HG03457 (cell line): ENCODE results near the gene ALOX12.
A peak's percentile ranks its signal among the peaks of the same experiment; 100 is the strongest.

Experiments used
- ATAC-seq: cut with Tn5 transposase; IDR thresholded peaks from one replicate; pipeline ENCODE4 v1.9.1; 2021; ENCODE audit warnings: moderate number of reproducible peaks; ENCODE audit not compliant: unreplicated experiment

Gene ALOX12

DNA sequence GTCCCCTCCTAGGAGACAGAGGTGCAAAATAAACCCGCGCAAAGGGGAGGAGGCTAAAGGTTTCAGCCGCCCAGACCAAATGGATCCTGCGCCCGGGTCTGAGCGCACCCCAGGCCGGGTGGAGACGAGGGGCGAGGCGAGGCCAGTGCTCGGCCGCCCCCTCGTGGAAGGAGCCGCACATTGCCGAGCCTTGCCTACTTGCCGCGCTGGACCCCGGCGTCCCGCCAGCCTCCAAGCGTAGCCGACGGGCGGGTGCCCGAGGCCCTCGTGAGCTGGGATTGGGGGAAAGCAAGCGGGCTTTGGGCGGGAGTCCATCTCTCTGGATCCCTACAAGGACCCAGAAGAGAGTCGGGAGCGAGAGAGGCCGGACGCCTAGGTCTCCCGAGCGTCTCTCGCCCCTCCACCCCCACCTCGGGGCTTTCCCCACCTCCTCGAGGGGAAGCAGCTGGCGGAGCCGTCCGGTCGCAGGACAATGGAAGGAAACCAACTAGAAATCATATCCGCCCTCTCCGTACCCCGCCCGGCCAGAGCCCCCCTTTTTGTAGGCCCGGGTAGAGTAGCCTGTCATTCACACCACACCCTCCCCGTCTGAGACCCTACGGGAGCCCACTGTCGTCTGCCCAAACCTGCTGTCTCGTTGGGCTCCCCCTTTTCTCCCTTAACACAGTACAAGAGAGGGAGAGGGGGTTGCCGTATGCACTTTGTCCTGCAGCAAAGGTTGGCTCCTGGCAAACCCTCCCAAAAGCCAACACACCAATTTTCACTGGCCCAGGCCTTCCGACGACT, 26.3 kb downstream of the ALOX12 start:
- peak; percentile 48 for ATAC-seq

DNA sequence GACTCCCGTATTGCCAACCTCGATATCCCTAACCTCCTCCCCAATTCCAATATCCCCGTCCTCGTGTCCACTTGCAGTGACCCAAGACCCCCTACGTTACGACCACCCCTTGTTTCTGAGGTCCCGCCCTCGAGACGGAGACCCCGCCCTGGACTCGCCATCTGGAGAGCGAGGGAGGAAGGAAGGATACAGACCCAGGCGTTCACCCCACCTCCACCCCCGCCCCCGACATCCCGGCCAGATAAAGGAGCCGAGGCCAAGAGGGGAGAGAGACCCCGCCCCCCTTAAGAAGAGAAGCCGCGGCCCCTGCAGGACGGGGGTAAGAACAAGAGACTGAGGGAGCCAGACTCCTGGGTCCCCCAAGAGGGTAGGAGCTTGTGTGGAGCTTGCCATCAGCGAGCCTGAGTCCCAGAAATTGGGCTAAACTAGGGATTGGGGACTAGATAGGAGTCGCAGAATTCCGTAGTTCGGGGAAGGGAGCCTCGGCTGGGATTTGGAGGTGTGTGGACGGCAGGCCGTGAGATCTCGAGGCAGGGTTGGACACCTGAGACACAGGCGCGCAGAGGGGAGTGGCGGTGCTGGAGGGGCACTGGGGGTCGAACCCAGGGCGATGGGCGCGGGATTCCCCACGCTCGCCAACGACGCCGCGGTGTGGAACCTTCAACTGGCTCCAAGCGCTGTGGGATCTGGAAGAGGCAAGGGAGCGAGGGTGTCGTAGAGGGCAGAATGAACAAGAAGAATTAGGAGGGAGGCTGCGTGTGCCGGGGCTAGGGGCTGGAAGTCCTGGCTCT, 27.1 kb downstream of the ALOX12 start, which contains the start of gene BCL6B:
Gene BCL6B, plus strand, starts transcription at position 270 of the 791 bp plus-strand sequence. CDS start 622 bp downstream, outside the sequence.
- no peak for ATAC-seq

DNA sequence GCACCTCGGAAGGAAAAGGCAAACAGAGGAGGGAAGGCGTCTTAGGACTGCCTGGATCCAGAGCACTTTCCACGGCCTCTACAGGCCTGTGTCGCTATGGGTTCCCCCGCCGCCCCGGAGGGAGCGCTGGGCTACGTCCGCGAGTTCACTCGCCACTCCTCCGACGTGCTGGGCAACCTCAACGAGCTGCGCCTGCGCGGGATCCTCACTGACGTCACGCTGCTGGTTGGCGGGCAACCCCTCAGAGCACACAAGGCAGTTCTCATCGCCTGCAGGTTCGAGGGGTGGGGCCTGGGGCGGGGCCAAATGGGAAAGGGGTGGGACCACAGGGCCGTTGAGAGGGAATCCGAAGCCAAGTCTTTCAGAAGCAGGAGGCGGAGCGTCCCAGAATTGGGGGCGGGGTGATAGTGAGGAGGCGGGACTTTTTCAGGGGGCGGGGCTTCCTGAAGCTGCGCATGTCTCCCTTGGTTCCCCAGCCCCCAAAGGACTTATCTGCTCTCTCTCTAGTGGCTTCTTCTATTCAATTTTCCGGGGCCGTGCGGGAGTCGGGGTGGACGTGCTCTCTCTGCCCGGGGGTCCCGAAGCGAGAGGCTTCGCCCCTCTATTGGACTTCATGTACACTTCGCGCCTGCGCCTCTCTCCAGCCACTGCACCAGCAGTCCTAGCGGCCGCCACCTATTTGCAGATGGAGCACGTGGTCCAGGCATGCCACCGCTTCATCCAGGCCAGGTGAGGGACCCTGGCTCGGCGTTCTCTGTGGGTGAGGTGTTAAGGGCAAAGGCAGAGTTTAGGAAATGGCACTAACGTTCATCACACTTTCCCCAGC, 27.9 kb downstream of the ALOX12 start:
- ATAC-seq: no peak

DNA sequence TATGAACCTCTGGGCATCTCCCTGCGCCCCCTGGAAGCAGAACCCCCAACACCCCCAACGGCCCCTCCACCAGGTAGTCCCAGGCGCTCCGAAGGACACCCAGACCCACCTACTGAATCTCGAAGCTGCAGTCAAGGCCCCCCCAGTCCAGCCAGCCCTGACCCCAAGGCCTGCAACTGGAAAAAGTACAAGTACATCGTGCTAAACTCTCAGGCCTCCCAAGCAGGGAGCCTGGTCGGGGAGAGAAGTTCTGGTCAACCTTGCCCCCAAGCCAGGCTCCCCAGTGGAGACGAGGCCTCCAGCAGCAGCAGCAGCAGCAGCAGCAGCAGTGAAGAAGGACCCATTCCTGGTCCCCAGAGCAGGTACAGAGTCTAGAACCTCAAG, 28.5 kb downstream of the ALOX12 start:
- no peak for ATAC-seq

DNA sequence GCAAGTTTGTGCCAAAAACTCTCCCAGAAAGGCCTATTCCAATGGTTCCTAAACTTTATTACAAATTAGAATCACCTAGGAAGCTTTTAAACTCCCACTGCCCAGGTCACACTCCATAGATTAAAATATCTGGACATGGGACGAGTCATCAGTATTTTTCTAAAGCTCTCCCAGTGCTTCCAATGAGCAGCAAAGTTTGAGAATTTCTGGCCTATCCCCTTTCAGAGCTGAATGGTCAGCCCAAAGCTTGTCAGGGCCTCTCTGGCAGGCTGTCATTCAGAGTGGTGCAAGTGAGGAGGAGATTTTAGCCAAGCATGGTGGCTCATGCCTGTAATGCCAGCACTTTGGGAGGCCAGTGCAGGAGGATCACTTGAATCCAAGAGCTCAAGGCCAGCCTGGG, 29.4 kb downstream of the ALOX12 start:
- no peak for ATAC-seq

DNA sequence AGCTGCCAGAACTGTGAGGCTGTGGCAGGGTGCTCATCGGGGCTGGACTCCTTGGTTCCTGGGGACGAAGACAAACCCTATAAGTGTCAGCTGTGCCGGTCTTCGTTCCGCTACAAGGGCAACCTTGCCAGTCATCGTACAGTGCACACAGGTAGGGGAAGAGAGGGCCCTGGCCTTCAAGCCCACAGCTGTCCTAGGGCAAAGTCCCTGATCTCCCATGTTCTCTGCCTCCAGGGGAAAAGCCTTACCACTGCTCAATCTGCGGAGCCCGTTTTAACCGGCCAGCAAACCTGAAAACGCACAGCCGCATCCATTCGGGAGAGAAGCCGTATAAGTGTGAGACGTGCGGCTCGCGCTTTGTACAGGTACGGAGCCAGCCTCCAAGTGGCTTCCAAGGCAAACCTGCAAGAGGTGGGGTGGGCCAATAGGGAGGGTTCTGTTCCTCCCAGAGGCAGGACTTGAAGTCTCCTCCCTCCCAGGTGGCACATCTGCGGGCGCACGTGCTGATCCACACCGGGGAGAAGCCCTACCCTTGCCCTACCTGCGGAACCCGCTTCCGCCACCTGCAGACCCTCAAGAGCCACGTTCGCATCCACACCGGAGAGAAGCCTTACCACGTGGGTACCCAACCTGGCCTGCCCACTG, 30.7 kb downstream of the ALOX12 start:
- ATAC-seq: no peak

DNA sequence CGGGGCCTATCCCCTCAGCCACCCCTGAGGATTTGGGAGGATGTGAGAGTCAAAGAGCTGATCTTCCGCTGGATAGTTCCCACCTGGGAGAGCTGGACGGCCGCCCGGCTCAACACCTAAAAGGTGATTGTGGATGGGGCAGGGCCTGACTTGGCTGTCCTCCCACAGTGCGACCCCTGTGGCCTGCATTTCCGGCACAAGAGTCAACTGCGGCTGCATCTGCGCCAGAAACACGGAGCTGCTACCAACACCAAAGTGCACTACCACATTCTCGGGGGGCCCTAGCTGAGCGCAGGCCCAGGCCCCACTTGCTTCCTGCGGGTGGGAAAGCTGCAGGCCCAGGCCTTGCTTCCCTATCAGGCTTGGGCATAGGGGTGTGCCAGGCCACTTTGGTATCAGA, 31.5 kb downstream of the ALOX12 start:
- ATAC-seq: no peak

DNA sequence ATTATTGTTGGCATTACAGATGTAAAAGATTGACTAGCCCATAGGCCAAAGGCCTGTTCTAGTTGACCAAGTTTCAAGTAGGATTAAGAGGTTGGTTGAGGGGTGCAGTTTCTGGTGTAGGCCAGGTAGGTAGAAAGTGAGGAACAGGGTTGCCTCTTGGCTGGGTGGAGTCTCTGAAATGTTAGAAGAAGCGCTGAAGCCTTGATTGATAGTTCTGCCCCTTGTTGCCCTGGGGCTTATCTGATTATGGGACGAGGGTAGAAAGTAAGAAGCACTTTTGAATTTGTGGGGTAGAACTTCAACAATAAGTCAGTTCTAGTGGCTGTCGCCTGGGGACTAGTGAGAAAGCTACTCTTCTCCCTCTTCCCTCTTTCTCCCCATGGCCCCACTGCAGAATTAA, 33.2 kb downstream of the ALOX12 start:
- ATAC-seq: no peak

DNA sequence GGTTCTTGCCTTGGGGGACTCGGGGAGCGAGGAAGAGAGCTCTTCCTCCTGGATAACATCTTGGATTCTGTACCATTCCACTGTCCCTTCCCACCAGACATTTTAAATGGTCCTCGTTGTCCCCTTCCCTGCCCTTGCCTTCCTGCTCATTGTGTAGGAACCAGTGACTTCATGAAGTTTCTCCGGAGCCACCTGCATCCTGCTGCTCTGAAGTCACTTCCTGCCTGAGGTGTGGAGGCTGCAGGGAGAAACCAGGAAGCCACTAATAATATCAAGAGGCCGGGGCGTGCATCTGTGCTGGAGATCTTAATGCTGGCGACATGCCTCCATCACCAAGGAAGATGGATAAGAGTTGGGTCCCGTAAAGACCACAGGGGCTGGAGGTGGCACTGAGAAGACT, 33.8 kb downstream of the ALOX12 start:
- ATAC-seq: no peak

DNA sequence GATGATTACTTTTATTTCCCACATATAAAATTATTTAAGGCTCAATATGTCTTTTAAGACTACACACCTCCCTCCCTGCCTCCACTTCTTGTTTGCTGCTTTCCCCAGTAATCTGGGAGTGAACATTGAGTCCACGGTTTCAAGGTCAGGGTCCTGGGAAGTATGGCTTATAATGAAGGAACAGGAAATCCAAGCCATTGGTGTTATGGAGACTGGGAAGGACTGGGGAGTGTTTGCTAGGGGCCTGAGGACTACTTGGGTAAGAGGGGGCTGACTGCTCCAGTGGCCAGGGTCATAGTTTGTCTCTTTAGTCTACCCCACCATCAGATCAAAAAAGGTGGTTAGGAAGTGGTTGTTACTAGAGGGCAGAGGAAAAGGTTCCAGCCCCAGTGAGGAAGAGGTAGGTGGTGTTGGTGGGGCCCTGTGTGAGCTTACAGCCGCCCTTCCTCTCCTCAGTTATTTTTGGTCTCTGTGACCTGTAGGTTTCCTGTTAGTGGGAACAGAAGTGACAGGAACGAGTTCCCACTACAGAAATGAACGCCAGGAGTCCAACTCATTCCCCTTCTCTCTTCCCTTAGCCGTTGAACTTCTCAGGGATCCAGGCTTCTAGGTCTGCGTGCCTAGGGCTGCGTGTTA, 39.2 kb downstream of the ALOX12 start:
- ATAC-seq: peak; percentile 5

DNA sequence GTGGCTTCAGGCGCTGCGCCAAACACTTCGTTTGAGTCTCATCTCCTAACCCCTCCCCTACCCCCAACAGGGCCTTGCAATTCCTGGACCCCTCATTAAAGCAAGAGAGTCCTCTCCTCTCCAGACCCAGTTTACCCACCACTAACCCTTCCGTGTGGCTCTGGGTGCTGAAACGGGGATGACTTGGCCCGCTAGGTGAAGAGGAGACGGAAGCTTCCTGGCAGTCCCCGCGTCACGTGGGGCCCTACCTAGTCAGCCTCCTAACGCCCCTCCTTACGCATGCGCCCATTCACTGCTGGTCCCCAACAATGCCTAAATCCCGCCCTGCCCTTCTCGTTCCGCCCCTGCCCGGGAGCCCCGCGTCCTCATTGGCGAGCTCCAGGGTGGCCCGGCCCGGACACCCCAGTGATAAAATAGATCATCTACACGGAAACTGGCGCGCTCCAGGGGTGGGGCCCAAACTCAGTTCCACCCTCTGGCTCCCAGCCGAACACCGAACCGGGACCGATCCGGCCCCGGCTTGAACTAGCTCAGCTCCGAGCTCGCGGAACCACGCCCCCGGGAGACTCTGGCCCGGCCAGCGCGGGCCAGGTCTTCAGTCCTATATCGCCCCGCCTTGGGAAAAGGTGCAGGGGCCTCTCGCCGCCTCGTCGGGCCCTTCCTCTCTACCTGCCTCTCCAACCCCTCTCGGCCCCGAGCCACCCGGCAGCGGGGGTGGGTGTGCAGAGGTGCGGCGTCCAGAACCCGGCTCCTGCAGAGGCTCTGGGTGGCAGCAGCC, 39.9 kb downstream of the ALOX12 start, which contains the start of gene SLC16A13:
Gene SLC16A13, plus strand, starts transcription at position 425 of the 778 bp plus-strand sequence. CDS start 368 bp downstream, outside the sequence.
- ATAC-seq: peak; percentile 71

DNA sequence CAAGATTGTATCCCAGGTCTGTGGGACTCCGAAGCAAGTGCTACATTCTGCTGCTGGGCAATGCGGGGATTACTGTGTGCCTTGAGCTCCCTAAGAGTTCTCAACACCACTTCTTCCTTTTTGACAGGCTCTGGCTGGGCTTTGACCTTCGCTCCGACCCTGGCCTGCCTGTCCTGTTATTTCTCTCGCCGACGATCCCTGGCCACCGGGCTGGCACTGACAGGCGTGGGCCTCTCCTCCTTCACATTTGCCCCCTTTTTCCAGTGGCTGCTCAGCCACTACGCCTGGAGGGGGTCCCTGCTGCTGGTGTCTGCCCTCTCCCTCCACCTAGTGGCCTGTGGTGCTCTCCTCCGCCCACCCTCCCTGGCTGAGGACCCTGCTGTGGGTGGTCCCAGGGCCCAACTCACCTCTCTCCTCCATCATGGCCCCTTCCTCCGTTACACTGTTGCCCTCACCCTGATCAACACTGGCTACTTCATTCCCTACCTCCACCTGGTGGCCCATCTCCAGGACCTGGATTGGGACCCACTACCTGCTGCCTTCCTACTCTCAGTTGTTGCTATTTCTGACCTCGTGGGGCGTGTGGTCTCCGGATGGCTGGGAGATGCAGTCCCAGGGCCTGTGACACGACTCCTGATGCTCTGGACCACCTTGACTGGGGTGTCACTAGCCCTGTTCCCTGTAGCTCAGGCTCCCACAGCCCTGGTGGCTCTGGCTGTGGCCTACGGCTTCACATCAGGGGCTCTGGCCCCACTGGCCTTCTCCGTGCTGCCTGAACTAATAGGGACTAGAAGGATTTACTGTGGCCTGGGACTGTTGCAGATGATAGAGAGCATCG, 42.4 kb downstream of the ALOX12 start:
- ATAC-seq: no peak

DNA sequence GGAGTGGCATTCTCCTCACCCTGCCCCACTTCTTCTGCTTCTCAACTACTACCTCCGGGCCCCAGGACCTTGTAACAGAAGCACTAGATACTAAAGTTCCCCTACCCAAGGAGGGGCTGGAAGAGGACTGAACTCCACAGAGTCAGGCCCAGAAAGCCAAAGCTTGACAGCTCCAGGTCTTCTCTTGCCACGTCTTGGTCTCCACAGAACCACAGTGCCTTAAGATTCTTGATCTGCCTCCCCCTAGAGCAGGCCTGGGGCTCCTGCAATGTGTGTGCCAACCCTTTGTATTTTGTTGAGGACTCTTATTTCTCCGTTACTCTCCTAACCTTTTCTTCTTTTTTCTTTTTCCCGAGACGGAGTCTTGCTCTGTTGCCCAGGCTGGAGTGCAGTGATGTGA, 44.0 kb downstream of the ALOX12 start:
- ATAC-seq: no peak

DNA sequence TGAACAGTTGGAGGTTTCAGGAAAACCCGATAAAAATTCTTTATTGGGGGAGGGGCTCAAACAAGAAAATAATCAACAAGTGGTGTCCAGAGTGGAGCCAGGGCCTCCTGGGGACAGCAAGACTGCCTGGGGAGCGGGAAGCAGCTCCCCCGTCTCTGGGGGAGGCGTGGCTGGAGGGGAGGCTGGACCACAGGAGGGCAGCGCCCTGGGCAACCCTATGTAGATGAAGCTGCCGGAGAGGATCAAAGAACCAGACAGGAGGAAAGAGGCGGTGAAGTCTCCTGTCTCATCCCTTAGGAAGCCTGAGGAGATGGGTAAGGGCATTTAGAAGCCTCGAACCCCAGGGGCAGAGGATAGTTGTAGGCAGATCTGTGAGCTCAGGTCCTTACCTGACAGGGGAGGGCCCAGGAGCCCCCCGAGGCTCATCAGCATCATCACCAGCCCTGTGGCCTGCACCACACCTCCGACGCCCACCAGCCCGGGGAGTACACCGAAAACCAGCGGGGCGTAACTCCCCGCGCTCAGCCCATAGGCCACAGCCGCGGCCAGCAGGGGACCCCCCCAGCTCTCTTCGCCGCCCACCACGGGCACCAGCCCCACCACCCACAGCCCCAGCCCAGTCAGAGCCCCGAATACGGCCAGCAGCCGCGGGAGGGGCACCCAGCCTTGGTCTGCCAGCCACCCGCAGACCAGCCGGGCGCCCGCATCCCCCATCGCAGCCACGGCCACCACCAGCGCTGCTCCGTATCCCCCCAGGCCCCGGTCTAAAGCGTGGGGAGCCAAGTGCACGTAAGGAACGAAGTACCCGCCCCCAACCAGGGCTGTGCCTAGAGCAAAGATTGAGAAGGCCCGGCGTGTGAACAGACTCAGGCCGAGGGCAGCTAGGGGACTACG, 46.0 kb downstream of the ALOX12 start:
- no peak for ATAC-seq

DNA sequence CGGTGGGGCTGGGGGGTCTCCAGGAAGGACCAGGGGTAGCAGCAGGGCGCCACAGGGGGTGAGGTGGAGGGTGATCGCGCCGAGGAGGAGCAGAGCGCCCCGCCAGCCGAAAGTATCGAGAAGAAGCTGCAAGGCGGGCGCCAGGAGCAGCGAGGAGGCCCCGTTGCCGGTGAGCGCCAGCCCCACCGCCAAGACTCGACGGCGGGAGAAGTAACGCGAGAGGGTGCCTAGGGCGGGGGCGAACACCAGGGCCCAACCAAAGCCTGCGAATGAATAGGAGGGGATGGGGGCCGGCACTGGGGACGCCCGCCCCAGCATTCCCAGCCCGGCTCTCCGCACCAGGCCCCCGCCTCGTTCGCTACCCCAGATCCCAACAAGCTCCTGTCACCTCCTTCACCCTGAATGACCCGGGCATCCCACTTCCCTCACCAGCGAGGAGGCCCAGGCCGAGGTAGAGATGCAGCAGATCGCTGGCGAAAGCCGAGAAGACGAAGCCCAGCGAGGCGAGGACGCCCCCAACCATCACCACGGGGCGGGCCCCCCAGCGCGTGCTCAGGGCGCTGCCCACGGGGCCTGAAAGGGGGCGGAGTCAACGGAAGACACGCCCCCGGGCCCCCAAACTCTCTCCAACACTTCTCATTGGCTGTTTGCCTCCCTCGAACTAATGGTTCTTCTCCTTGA, 46.8 kb downstream of the ALOX12 start:
- ATAC-seq: no peak

DNA sequence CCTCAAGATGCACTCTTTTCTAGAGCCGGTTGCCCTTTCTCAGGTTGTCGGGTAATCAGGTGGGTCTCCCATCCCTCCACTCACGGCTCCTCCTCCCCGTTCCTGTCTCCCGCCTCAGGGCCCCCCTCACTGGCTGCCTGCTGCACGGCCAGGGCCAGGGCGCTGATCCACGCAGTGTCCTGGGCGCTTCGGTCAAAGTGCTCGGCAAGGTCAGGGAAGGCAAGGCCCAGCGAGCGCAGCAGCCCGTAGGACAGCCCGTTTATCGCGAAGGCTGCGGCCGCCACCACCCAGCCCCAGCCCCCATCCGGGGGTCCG, 47.3 kb downstream of the ALOX12 start:
- no peak for ATAC-seq

DNA sequence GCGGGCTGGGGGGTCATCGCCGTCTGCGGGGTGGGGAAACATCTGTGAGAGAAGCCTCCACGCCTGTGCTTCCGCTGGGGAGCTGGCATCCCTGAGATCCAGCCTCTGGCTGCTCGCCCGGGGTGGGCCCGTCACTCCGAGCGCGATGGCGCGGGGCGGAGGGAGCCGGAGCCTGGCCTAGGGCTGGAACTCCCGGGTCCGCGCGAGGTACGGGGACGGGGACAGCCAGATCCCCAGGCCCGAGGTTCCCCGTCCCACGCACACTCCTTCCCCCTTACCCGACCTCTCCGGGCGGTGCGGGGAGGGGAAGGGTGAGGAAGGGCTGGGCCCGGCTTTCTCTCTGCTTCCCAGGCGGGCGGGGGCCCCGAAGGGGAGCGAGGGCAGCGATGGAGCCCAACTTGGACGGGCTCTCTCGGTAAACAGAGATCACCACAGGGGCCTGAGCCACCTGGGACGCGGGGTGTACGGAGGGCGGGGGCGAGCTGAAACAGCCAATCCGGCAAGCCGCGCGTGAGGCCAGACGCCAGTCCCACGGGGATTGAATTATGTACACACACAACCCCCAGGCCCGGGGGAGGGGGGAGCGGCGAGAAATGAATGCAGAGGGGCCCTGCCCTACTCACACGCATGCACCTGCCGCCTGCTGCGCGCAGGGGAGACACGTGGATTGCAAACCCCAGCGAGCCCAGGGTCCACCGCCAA, 47.8 kb downstream of the ALOX12 start, which contains the start of gene SLC16A11:
Gene SLC16A11, minus strand, starts transcription at position 596 of the 702 bp plus-strand sequence. Its CDS starts 579 bp downstream, at position 17.
- no peak for ATAC-seq
